K562 (cell line): ENCODE results near the gene ADK. TPM values are rescaled to one million over a fixed set of nuclear protein-coding genes. Genes with fewer than 3 reads are reported as not detected.

Source experiments
- ATAC-seq: fragments of 200-7000 bp; cut with Tn5 transposase; 3 replicates; pipeline ENCODE4 v1.9.1; 2020; ENCODE audit warnings: moderate library complexity
- BruUV-seq: library from RNA; stranded (reverse); fragments of 400-500 nt; replicated peaks from 2 replicates; lab custom pipeline; 2021; lab: Mats Ljungman, UMichigan
- CTCF ChIA-PET: fragments of 300-600 bp; formaldehyde crosslinking; extraction: SDS; loops from one replicate; lab custom pipeline; 2021; ENCODE audit warnings: low intra/inter-chr PET ratio; lab: Yijun Ruan, JAX
- POLR2A ChIA-PET: fragments of 300-600, 350-650 bp; sonication (Branson Sonifier 250); formaldehyde crosslinking; extraction: SDS; loops from one replicate; lab custom pipeline; 2021; ENCODE audit warnings: antibody characterized with exemption, inconsistent platforms; lab: Yijun Ruan, JAX
- DNase-seq, 4 experiments: peaks; one replicate each; pipeline versions ENCODE4 v3.0.0 to v3.0.0-alpha.2; 2011 to 2018; ENCODE audit warnings: low spot score in 3 of 4, mixed read lengths in 3 of 4; ENCODE audit errors: extremely low read depth in 1 of 4
- FAIRE-seq: peaks from 2 replicates; lab custom pipeline; 2011; peaks lifted over from hg19 to GRCh38; lab: Jason Lieb, UNC
- H2AFZ ChIP-seq: 2 replicates; pipeline ENCODE4 v1.6.0; 2011; ENCODE audit warnings: low read depth, low read length, control low read depth, inconsistent platforms
- H3K27ac ChIP-seq: fragments of 200-600 bp; 3 replicates; pipeline ENCODE4 v1.8.0; 2011; ENCODE audit warnings: low read depth, mild to moderate bottlenecking, control low read depth, inconsistent platforms, low read length, moderate library complexity, mixed read lengths; ENCODE audit errors: extremely low read depth
- H3K27me3 ChIP-seq, 2 experiments: fragments of 300-600 bp in 1 of 2; 2 replicates in 1 of 2; 3 replicates in 1 of 2; pipeline versions ENCODE4 v1.6.0 to v1.8.0; 2011; ENCODE audit warnings: inconsistent platforms in 2 of 2, low read length in 2 of 2, mild to moderate bottlenecking in 1 of 2, mixed read lengths in 1 of 2, moderate library complexity in 1 of 2; ENCODE audit not compliant: control insufficient read depth in 2 of 2, insufficient read depth in 2 of 2
- H3K36me3 ChIP-seq: fragments of 300-600 bp; 3 replicates; pipeline ENCODE4 v1.8.0; 2011; ENCODE audit warnings: mild to moderate bottlenecking, low read length, inconsistent platforms; ENCODE audit not compliant: control insufficient read depth, insufficient read depth
- H3K4me1 ChIP-seq, 2 experiments: fragments of 200-600 bp in 1 of 2; replicated peaks in 1 of 2; 2 replicates in 1 of 2; 3 replicates in 1 of 2; pipeline versions ENCODE4 v1.5.1 to v1.8.0; 2011; ENCODE audit warnings: inconsistent platforms in 2 of 2, low read length in 2 of 2, mild to moderate bottlenecking in 1 of 2, mixed read lengths in 1 of 2, moderate library complexity in 1 of 2; ENCODE audit not compliant: control insufficient read depth in 2 of 2, insufficient read depth in 2 of 2
- H3K4me2 ChIP-seq: 2 replicates; pipeline ENCODE4 v1.6.1; 2011; ENCODE audit warnings: low read length, control low read depth, inconsistent platforms, mixed read lengths; ENCODE audit not compliant: insufficient read depth
- H3K4me3 ChIP-seq: fragments of 200-600 bp; sonication (generic), shearing (Covaris generic); 2 replicates; pipeline ENCODE4 v1.5.1; 2016; ENCODE audit warnings: control low read depth, inconsistent platforms
- H3K79me2 ChIP-seq: fragments of 200-600 bp; 3 replicates; pipeline ENCODE4 v1.8.0; 2011; ENCODE audit warnings: low read length, inconsistent platforms; ENCODE audit not compliant: control insufficient read depth, insufficient read depth
- H3K9ac ChIP-seq, 2 experiments: 2 replicates each; pipeline versions ENCODE4 v1.6.0 to v1.6.1; 2011; ENCODE audit warnings: low read depth in 2 of 2, low read length in 2 of 2, control low read depth in 1 of 2, inconsistent platforms in 1 of 2, mild to moderate bottlenecking in 1 of 2, mixed read lengths in 1 of 2; ENCODE audit not compliant: insufficient read depth in 1 of 2
- H3K9me1 ChIP-seq: one replicate; pipeline ENCODE4 v1.6.0; 2011; ENCODE audit warnings: inconsistent platforms, mild to moderate bottlenecking, low read length, moderate library complexity; ENCODE audit not compliant: control insufficient read depth, insufficient read depth
- H3K9me3 ChIP-seq: replicated peaks from 2 replicates; pipeline ENCODE4 v1.5.1; 2011; ENCODE audit warnings: low read depth, low read length, inconsistent platforms; ENCODE audit not compliant: control insufficient read depth, insufficient read depth
- H4K20me1 ChIP-seq: replicated peaks from 2 replicates; pipeline ENCODE4 v1.6.1; 2011; ENCODE audit warnings: low read length, inconsistent platforms, mixed read lengths; ENCODE audit not compliant: control insufficient read depth, insufficient read depth
- BRF2 ChIP-seq: IDR thresholded peaks from 3 replicates; pipeline ENCODE4 v1.6.1; 2011; ENCODE audit warnings: borderline replicate concordance, mild to moderate bottlenecking; ENCODE audit not compliant: insufficient read length, insufficient read depth
- FOXJ3 ChIP-seq: sonication (generic); formaldehyde crosslinking; IDR thresholded peaks from 2 replicates; pipeline ENCODE4 v1.4.0; 2020; ENCODE audit warnings: mild to moderate bottlenecking, missing genetic modification reagents
- NCOR1 ChIP-seq: fragments of 450-650 bp; IDR thresholded peaks from 2 replicates; pipeline ENCODE4 v1.6.1; 2016; ENCODE audit warnings: mild to moderate bottlenecking, moderate library complexity
- RBM34 ChIP-seq: fragments of 200-400 bp; formaldehyde crosslinking; IDR thresholded peaks from 2 replicates; pipeline ENCODE4 v1.6.1; 2018; ENCODE audit warnings: low read length, borderline replicate concordance; ENCODE audit not compliant: insufficient read depth
- STAT5B ChIP-seq: fragments of 250-450 bp; sonication (Bioruptor Pico); IDR thresholded peaks from 2 replicates; pipeline ENCODE4 v1.8.0; 2021; ENCODE audit warnings: mild to moderate bottlenecking, inconsistent platforms
- SUPT5H ChIP-seq: fragments of 450-650 bp; IDR thresholded peaks from 2 replicates; pipeline ENCODE4 v1.6.1; 2016
- ZNF217 ChIP-seq: sonication (generic); formaldehyde crosslinking; IDR thresholded peaks from 2 replicates; pipeline ENCODE4 v1.8.0; 2022; ENCODE audit warnings: mild to moderate bottlenecking, missing genetic modification reagents
- ZNF282 ChIP-seq: sonication (generic); formaldehyde crosslinking; IDR thresholded peaks from 2 replicates; pipeline ENCODE4 v1.8.1; 2023; ENCODE audit warnings: missing genetic modification reagents
- WGBS: fragments of 100-300 bp; shearing (Covaris generic); methylation state at CpG from one replicate; pipeline ENCODE4 v1.1.6; 2016; ENCODE audit warnings: low coverage, mixed read lengths; ENCODE audit not compliant: insufficient coverage; ENCODE audit errors: missing lambda C conversion rate; 5-methylcytosine and 5-hydroxymethylcytosine counted together
- in situ Hi-C: fragments of 300-500 bp; cut with MboI; formaldehyde crosslinking; loops from 4 replicates; pipeline ENCODE4 v1.15.0; 2018; ENCODE audit warnings: inconsistent platforms, mixed read lengths
- intact Hi-C: fragments of 100-400 bp; cut with micrococcal nuclease; formaldehyde crosslinking; loops from 2 replicates; pipeline ENCODE4 v1.14.2; 2022
- polyA plus RNA-seq, 8 experiments: library from polyadenylated mRNA; depleted of rRNA in 4 of 8; stranded (reverse) in 5 of 8; unstranded in 3 of 8; fragments of >200 nt; fragmentation: Nextera tagmentation in 2 of 8; fragmentation: Illumina TruSeq in 1 of 8; extraction: Ambion mirVana in 2 of 8; extraction: Trizol in 1 of 8; gene quantifications; 2 replicates each; pipeline versions ENCODE4 v1.2.1 to v1.2.3, GENCODE V29; 2011 to 2014; ENCODE audit warnings: inconsistent platforms in 1 of 8, missing spikeins in 1 of 8
- total RNA-seq, 7 experiments: library from RNA; depleted of rRNA in 6 of 7; stranded (reverse); fragments of >200 nt in 6 of 7; fragmentation: Illumina TruSeq in 2 of 7; extraction: Trizol in 2 of 7; gene quantifications; 2 replicates each; pipeline versions ENCODE4 v1.2.1 to v1.2.3, GENCODE V29; 2011 to 2021; ENCODE audit warnings: low replicate concordance in 1 of 7
- TF ChIP-seq, protein P1 (sequence below), 3 experiments: IDR thresholded peaks in 2 of 3; conservative IDR thresholded peaks in 1 of 3; 2 replicates each; pipeline ENCODE4 v1.5.1; 2011 to 2012; ENCODE audit warnings: low read length in 3 of 3, mild to moderate bottlenecking in 3 of 3, control low read depth in 2 of 3, improper control_type of control experiment in 1 of 3, inconsistent platforms in 1 of 3, low read depth in 1 of 3, mixed read lengths in 1 of 3, moderate library complexity in 1 of 3; ENCODE audit not compliant: insufficient read depth in 2 of 3
- TF ChIP-seq, protein P2 (sequence below): fragments of 450-650 bp; IDR thresholded peaks from 2 replicates; pipeline ENCODE4 v1.6.1; 2018; ENCODE audit not compliant: partially characterized antibody
- TF ChIP-seq, protein P3 (sequence below): sonication (generic); formaldehyde crosslinking; IDR thresholded peaks from 2 replicates; pipeline ENCODE4 v1.8.1; 2023; ENCODE audit warnings: missing genetic modification reagents, mild to moderate bottlenecking, borderline replicate concordance

Gene ADK
- total and polyA plus RNA-seq, 9 of the 15 experiments (the other 6 are each of a cell fraction or from before 2014, with no cell fraction given): 54.2 to 97.8 (median 73.6) TPM

GRCh38 chr10:74347522-74347921 lies 196.5 kb downstream of the ADK start:
- DNase-seq (no peak), ATAC-seq (no peak), FAIRE-seq (no peak)
- H3K4me1 ChIP-seq: no peaks in the 10 kb centered on the region
- intact Hi-C loops: no loop called here
- 92% methylated on average over 6 of the region's 6 CpGs for WGBS
- ChIA-PET CTCF (no interaction called here), POLR2A (interaction anchor here (0.6 kb wide), 1 partner anchor 634 kb away, joined by 3 read pairs; no protein-coding TSS in a partner anchor)
- H3K4me3 ChIP-seq: no peak overlapping the region
- in situ Hi-C loops: no loop called here
- no peak overlapping the region for H3K4me2 ChIP-seq
- H3K27ac ChIP-seq: no peak overlapping the region
- H2AFZ ChIP-seq: no peak overlapping the region
- peaks cover 4% of the 10 kb centered on the region; the same call in 1 of the 3 replicates for H3K36me3 ChIP-seq
- BruUV-seq: no TSS peak
- no peaks in the 10 kb centered on the region for H3K79me2 ChIP-seq
- no peaks in the 10 kb centered on the region for H3K27me3 ChIP-seq
- no peak overlapping the region for H3K9ac ChIP-seq
- H3K9me1 ChIP-seq: no peaks in the 10 kb centered on the region
- H3K9me3 ChIP-seq: peaks cover 12% of the 10 kb centered on the region
- H4K20me1 ChIP-seq: no peaks in the 10 kb centered on the region
- TF ChIP-seq SUPT5H (no peak), BRF2 (no peak), ZNF217 (CRISPR knock-in tag) (no peak), STAT5B (no peak), NCOR1 (no peak), RBM34 (no peak), FOXJ3 (CRISPR knock-in tag) (no peak), ZNF282 (no peak)
- TF ChIP-seq, protein P1, sequence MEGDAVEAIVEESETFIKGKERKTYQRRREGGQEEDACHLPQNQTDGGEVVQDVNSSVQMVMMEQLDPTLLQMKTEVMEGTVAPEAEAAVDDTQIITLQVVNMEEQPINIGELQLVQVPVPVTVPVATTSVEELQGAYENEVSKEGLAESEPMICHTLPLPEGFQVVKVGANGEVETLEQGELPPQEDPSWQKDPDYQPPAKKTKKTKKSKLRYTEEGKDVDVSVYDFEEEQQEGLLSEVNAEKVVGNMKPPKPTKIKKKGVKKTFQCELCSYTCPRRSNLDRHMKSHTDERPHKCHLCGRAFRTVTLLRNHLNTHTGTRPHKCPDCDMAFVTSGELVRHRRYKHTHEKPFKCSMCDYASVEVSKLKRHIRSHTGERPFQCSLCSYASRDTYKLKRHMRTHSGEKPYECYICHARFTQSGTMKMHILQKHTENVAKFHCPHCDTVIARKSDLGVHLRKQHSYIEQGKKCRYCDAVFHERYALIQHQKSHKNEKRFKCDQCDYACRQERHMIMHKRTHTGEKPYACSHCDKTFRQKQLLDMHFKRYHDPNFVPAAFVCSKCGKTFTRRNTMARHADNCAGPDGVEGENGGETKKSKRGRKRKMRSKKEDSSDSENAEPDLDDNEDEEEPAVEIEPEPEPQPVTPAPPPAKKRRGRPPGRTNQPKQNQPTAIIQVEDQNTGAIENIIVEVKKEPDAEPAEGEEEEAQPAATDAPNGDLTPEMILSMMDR (IDR thresholded peaks at IDR 0.05 in 2 of 3, conservative IDR thresholded peaks at IDR 0.05 in 1 of 3; ENCODE audit: insufficient read depth in 2 of 3, low read depth in 1 of 3, low read length in 3 of 3): no peak
- TF ChIP-seq, protein P2, sequence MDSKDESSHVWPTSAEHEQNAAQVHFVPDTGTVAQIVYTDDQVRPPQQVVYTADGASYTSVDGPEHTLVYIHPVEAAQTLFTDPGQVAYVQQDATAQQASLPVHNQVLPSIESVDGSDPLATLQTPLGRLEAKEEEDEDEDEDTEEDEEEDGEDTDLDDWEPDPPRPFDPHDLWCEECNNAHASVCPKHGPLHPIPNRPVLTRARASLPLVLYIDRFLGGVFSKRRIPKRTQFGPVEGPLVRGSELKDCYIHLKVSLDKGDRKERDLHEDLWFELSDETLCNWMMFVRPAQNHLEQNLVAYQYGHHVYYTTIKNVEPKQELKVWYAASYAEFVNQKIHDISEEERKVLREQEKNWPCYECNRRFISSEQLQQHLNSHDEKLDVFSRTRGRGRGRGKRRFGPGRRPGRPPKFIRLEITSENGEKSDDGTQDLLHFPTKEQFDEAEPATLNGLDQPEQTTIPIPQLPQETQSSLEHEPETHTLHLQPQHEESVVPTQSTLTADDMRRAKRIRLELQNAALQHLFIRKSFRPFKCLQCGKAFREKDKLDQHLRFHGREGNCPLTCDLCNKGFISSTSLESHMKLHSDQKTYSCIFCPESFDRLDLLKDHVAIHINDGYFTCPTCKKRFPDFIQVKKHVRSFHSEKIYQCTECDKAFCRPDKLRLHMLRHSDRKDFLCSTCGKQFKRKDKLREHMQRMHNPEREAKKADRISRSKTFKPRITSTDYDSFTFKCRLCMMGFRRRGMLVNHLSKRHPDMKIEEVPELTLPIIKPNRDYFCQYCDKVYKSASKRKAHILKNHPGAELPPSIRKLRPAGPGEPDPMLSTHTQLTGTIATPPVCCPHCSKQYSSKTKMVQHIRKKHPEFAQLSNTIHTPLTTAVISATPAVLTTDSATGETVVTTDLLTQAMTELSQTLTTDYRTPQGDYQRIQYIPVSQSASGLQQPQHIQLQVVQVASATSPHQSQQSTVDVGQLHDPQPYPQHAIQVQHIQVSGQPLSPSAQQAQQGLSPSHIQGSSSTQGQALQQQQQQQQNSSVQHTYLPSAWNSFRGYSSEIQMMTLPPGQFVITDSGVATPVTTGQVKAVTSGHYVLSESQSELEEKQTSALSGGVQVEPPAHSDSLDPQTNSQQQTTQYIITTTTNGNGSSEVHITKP: no peak
- TF ChIP-seq, protein P3, sequence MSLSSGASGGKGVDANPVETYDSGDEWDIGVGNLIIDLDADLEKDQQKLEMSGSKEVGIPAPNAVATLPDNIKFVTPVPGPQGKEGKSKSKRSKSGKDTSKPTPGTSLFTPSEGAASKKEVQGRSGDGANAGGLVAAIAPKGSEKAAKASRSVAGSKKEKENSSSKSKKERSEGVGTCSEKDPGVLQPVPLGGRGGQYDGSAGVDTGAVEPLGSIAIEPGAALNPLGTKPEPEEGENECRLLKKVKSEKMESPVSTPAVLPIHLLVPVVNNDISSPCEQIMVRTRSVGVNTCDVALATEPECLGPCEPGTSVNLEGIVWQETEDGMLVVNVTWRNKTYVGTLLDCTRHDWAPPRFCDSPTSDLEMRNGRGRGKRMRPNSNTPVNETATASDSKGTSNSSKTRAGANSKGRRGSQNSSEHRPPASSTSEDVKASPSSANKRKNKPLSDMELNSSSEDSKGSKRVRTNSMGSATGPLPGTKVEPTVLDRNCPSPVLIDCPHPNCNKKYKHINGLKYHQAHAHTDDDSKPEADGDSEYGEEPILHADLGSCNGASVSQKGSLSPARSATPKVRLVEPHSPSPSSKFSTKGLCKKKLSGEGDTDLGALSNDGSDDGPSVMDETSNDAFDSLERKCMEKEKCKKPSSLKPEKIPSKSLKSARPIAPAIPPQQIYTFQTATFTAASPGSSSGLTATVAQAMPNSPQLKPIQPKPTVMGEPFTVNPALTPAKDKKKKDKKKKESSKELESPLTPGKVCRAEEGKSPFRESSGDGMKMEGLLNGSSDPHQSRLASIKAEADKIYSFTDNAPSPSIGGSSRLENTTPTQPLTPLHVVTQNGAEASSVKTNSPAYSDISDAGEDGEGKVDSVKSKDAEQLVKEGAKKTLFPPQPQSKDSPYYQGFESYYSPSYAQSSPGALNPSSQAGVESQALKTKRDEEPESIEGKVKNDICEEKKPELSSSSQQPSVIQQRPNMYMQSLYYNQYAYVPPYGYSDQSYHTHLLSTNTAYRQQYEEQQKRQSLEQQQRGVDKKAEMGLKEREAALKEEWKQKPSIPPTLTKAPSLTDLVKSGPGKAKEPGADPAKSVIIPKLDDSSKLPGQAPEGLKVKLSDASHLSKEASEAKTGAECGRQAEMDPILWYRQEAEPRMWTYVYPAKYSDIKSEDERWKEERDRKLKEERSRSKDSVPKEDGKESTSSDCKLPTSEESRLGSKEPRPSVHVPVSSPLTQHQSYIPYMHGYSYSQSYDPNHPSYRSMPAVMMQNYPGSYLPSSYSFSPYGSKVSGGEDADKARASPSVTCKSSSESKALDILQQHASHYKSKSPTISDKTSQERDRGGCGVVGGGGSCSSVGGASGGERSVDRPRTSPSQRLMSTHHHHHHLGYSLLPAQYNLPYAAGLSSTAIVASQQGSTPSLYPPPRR (CRISPR knock-in tag): no peak
